Body of pancreas (tissue), 4 donors: Measurements from ENCODE around the gene DNAH5.

ENCODE experiments used
- POLR2A ChIP-seq, 3 donors: fragments of 450-650 bp; IDR thresholded peaks; one replicate each; pipeline ENCODE4 v1.6.1; 2016; ENCODE audit warnings: antibody characterized with exemption in 3 of 3, mild to moderate bottlenecking in 2 of 3
- TF ChIP-seq, protein P1 (sequence below), 7 experiments: fragments of 450-650 bp in 4 of 7; fragments of 200-600 bp in 3 of 7; sonication (generic) in 3 of 7; IDR thresholded peaks; one replicate each; pipeline ENCODE4 v1.5.1; 2016 to 2019; ENCODE audit warnings: antibody characterized with exemption in 7 of 7

- TF ChIP-seq, protein P1, sequence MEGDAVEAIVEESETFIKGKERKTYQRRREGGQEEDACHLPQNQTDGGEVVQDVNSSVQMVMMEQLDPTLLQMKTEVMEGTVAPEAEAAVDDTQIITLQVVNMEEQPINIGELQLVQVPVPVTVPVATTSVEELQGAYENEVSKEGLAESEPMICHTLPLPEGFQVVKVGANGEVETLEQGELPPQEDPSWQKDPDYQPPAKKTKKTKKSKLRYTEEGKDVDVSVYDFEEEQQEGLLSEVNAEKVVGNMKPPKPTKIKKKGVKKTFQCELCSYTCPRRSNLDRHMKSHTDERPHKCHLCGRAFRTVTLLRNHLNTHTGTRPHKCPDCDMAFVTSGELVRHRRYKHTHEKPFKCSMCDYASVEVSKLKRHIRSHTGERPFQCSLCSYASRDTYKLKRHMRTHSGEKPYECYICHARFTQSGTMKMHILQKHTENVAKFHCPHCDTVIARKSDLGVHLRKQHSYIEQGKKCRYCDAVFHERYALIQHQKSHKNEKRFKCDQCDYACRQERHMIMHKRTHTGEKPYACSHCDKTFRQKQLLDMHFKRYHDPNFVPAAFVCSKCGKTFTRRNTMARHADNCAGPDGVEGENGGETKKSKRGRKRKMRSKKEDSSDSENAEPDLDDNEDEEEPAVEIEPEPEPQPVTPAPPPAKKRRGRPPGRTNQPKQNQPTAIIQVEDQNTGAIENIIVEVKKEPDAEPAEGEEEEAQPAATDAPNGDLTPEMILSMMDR (IDR thresholded peaks at IDR 0.05), result no peak
- TF ChIP-seq POLR2A (IDR thresholded peaks at IDR 0.05), result no peak
These were observed 243.9 kb downstream of the DNAH5 start for GRCh38 chr5:13700626-13701025.
